H1 (cell line): ENCODE results near the gene CASP1. TPM values are rescaled to one million over a fixed set of nuclear protein-coding genes. Genes with fewer than 3 reads are reported as not detected.
"Not testable (repeated sequence)": the region's sequence is repeated elsewhere in the genome, so short reads cannot be mapped to it uniquely, and the experiment has no call there.

ENCODE experiments used
- CTCF ChIA-PET: fragments of 300-600 bp; sonication (Branson Sonifier 250); formaldehyde crosslinking; loops from one replicate; lab custom pipeline; 2021; ENCODE audit not compliant: partially characterized antibody; lab: Charles Lee
- POLR2A ChIA-PET: fragments of 300-600 bp; sonication (Branson Sonifier 250); formaldehyde crosslinking; loops from one replicate; lab custom pipeline; 2021; ENCODE audit warnings: inconsistent platforms; ENCODE audit not compliant: partially characterized antibody; lab: Charles Lee
- DNase-seq, 2 experiments: peaks; one replicate each; pipeline versions ENCODE4 v3.0.0 to v3.0.0-alpha.2; 2010 to 2022; ENCODE audit warnings: low spot score in 2 of 2, low read depth in 1 of 2, mixed read lengths in 1 of 2
- FAIRE-seq: peaks from 2 replicates; lab custom pipeline; 2011; peaks lifted over from hg19 to GRCh38; lab: Jason Lieb, UNC
- H2AFZ ChIP-seq: 2 replicates; pipeline ENCODE4 v1.8.1; 2012; ENCODE audit warnings: low read length, inconsistent platforms
- H2AK5ac ChIP-seq: 2 replicates; pipeline ENCODE4 v1.6.1; 2013; ENCODE audit warnings: low read depth, low read length
- H2BK120ac ChIP-seq: replicated peaks from 2 replicates; pipeline ENCODE3; 2013; ENCODE audit warnings: low read depth, low read length, inconsistent platforms
- H2BK12ac ChIP-seq: 2 replicates; pipeline ENCODE4 v1.6.1; 2013; ENCODE audit warnings: low read depth, low read length
- H2BK15ac ChIP-seq: 2 replicates; pipeline ENCODE4 v1.6.1; 2013; ENCODE audit warnings: low read length
- H2BK20ac ChIP-seq: 2 replicates; pipeline ENCODE4 v1.6.1; 2013; ENCODE audit warnings: low read length
- H2BK5ac ChIP-seq: 2 replicates; pipeline ENCODE4 v1.6.1; 2013; ENCODE audit warnings: low read depth, low read length
- H3K14ac ChIP-seq: 2 replicates; pipeline ENCODE4 v1.6.1; 2013; ENCODE audit warnings: inconsistent platforms; ENCODE audit not compliant: insufficient read length
- H3K18ac ChIP-seq: 2 replicates; pipeline ENCODE4 v1.6.1; 2013; ENCODE audit warnings: low read length; ENCODE audit errors: extremely low read depth
- H3K23ac ChIP-seq: 2 replicates; pipeline ENCODE4 v1.6.1; 2013; ENCODE audit warnings: inconsistent platforms; ENCODE audit not compliant: insufficient read length
- H3K23me2 ChIP-seq: 2 replicates; pipeline ENCODE4 v1.6.1; 2013; ENCODE audit warnings: low read depth, low read length
- H3K27ac ChIP-seq: 2 replicates; pipeline ENCODE4 v1.6.1; 2011; ENCODE audit warnings: low read depth, low read length, inconsistent platforms
- H3K27me3 ChIP-seq, 4 experiments: replicated peaks in 1 of 4; 1 replicate in 1 of 4; 2 replicates in 3 of 4; pipeline versions ENCODE4 v1.6.1 to v1.8.1; 2011 to 2013; ENCODE audit warnings: low read length in 3 of 4, mild to moderate bottlenecking in 3 of 4, inconsistent platforms in 2 of 4, mixed read lengths in 2 of 4, moderate library complexity in 1 of 4; ENCODE audit not compliant: control insufficient read depth in 3 of 4, insufficient read depth in 3 of 4; ENCODE audit errors: extremely low read depth in 1 of 4
- H3K36me3 ChIP-seq, 4 experiments: 2 replicates each; pipeline versions ENCODE4 v1.6.1 to v1.8.1; 2011 to 2013; ENCODE audit warnings: mild to moderate bottlenecking in 4 of 4, low read length in 3 of 4, moderate library complexity in 2 of 4, control low read depth in 1 of 4, inconsistent platforms in 1 of 4; ENCODE audit not compliant: insufficient read depth in 4 of 4, control insufficient read depth in 2 of 4
- H3K4ac ChIP-seq: replicated peaks from 2 replicates; pipeline ENCODE3; 2013; ENCODE audit warnings: low read length, low read depth, mixed read lengths, inconsistent platforms; ENCODE audit not compliant: insufficient read length
- H3K4me1 ChIP-seq, 4 experiments: replicated peaks in 1 of 4; 1 replicate in 1 of 4; 2 replicates in 3 of 4; pipeline versions ENCODE4 v1.6.1 to v1.8.1; 2011 to 2013; ENCODE audit warnings: low read length in 3 of 4, inconsistent platforms in 2 of 4, mixed read lengths in 1 of 4; ENCODE audit not compliant: insufficient read depth in 4 of 4, control insufficient read depth in 3 of 4
- H3K4me2 ChIP-seq, 2 experiments: 2 replicates each; pipeline versions ENCODE4 v1.6.1 to v1.8.1; 2011 to 2013; ENCODE audit warnings: low read depth in 2 of 2, low read length in 2 of 2, control low read depth in 1 of 2, inconsistent platforms in 1 of 2, mild to moderate bottlenecking in 1 of 2; ENCODE audit not compliant: insufficient read depth in 1 of 2
- H3K4me3 ChIP-seq, 4 experiments: fragments of 200-600, 300-600 bp in 1 of 4; sonication (generic), shearing (Covaris generic), sonication (Bioruptor Twin) in 1 of 4; 2 replicates each; pipeline versions ENCODE4 v1.5.1 to v1.8.1; 2011 to 2016; ENCODE audit warnings: low read length in 4 of 4, low read depth in 3 of 4, control low read depth in 2 of 4, inconsistent platforms in 2 of 4, mild to moderate bottlenecking in 2 of 4, mixed read lengths in 1 of 4, moderate library complexity in 1 of 4; ENCODE audit not compliant: insufficient read depth in 2 of 4; ENCODE audit errors: extremely low read depth in 1 of 4
- H3K56ac ChIP-seq: replicated peaks from 2 replicates; pipeline ENCODE3; 2013; ENCODE audit warnings: low read depth, mild to moderate bottlenecking, mixed read lengths, low read length, inconsistent platforms; ENCODE audit not compliant: insufficient read length
- H3K79me1 ChIP-seq: 2 replicates; pipeline ENCODE4 v1.6.1; 2013; ENCODE audit warnings: low read depth, low read length, control low read depth
- H3K79me2 ChIP-seq, 2 experiments: 2 replicates each; pipeline versions ENCODE4 v1.6.1 to v1.8.1; 2012 to 2013; ENCODE audit warnings: low read length in 2 of 2, mild to moderate bottlenecking in 2 of 2, inconsistent platforms in 1 of 2; ENCODE audit not compliant: insufficient read depth in 2 of 2, control insufficient read depth in 1 of 2
- H3K9ac ChIP-seq, 4 experiments: replicated peaks in 1 of 4; 1 replicate in 1 of 4; 2 replicates in 3 of 4; pipeline versions ENCODE4 v1.6.1 to v1.8.1; 2011 to 2013; ENCODE audit warnings: low read depth in 3 of 4, low read length in 3 of 4, control low read depth in 2 of 4, mild to moderate bottlenecking in 2 of 4, moderate library complexity in 2 of 4, inconsistent platforms in 1 of 4; ENCODE audit errors: extremely low read depth in 1 of 4
- H3K9me3 ChIP-seq, 2 experiments: 2 replicates each; pipeline versions ENCODE4 v1.6.1 to v1.8.1; 2012 to 2013; ENCODE audit warnings: mild to moderate bottlenecking in 2 of 2, moderate library complexity in 2 of 2, control low read depth in 1 of 2, inconsistent platforms in 1 of 2, low read depth in 1 of 2, low read length in 1 of 2, mixed read lengths in 1 of 2; ENCODE audit not compliant: insufficient read depth in 2 of 2
- H4K20me1 ChIP-seq, 2 experiments: replicated peaks in 1 of 2; 2 replicates each; pipeline versions ENCODE3 to v1.8.1; 2011 to 2013; ENCODE audit warnings: inconsistent platforms in 2 of 2, low read length in 2 of 2, mild to moderate bottlenecking in 1 of 2; ENCODE audit not compliant: insufficient read depth in 2 of 2, control insufficient read depth in 1 of 2
- H4K5ac ChIP-seq: 2 replicates; pipeline ENCODE4 v1.6.1; 2013; ENCODE audit warnings: low read length, low read depth, mixed read lengths, inconsistent platforms; ENCODE audit not compliant: insufficient read length
- H4K8ac ChIP-seq: 2 replicates; pipeline ENCODE4 v1.8.0; 2013; ENCODE audit warnings: mild to moderate bottlenecking, moderate library complexity, low read length, inconsistent platforms; ENCODE audit not compliant: insufficient read depth; ENCODE audit errors: extremely low read depth
- H4K91ac ChIP-seq: replicated peaks from 2 replicates; pipeline ENCODE3; 2013; ENCODE audit warnings: low read length, mixed read lengths, inconsistent platforms; ENCODE audit not compliant: insufficient read length
- WGBS, 2 experiments: shearing (Covaris generic) in 1 of 2; methylation state at CpG; one replicate each; pipeline versions ENCODE4 v1.1.6 to v1.1.7; 2013 to 2015; ENCODE audit warnings: low lambda C conversion rate in 2 of 2, mixed read lengths in 2 of 2, inconsistent platforms in 1 of 2, low coverage in 1 of 2, missing lambda C conversion rate in 1 of 2; ENCODE audit not compliant: insufficient replicate concordance in 2 of 2, insufficient coverage in 1 of 2, insufficient read length in 1 of 2; ENCODE audit errors: extremely low coverage in 1 of 2, missing lambda C conversion rate in 1 of 2; 5-methylcytosine and 5-hydroxymethylcytosine counted together
- polyA plus RNA-seq, 7 experiments: library from polyadenylated mRNA; depleted of rRNA in 3 of 7; stranded (reverse) in 5 of 7; unstranded in 2 of 7; fragments of >200 nt in 5 of 7; fragments of 200-250 nt in 2 of 7; gene quantifications; 1 replicate in 5 of 7; 2 replicates in 1 of 7; 4 replicates in 1 of 7; pipeline versions ENCODE4 v1.2.1 to v1.2.3, GENCODE V29; 2011 to 2013; ENCODE audit warnings: missing spikeins in 2 of 7, mixed read lengths in 2 of 7
- total RNA-seq: library from RNA; stranded (reverse); fragmentation: NEBNext Ultra II Directional; extraction: Animal tissue kit (Norgen Biotek cat#: 25700); gene quantifications from 2 replicates; pipeline ENCODE4 v1.2.1, GENCODE V29; 2021

The CASP1 gene
- total and polyA plus RNA-seq, 2 of the 8 experiments (the other 6 are each of a cell fraction or from before 2014, with no cell fraction given), result not detected

DNA sequence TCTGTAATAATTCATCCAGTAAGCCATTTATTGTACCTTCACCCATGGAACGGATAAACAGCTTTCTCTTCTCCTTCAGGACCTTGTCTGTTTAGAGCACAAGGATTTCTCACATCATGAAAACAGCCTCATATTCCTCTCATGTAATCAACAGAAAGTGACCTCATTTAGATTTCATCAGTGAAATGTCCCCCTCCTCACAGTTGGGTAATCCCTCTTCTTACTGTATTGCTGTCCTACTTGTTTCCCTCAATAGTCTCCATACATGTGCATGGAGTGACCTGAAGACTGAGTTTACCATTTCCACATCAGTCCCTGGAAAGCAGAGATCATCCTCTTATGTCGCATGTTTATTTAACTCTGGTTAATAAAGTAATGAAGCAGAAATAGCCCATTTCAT lies 556 bp downstream of the CASP1 start:
- H3K18ac ChIP-seq, H2BK5ac ChIP-seq, H4K20me1 ChIP-seq, H3K23me2 ChIP-seq, H3K9me3 ChIP-seq, H3K23ac ChIP-seq, H2AFZ ChIP-seq, H3K36me3 ChIP-seq, H3K27me3 ChIP-seq, H3K9ac ChIP-seq, H3K4me3 ChIP-seq, H3K14ac ChIP-seq, H2BK15ac ChIP-seq, H2BK20ac ChIP-seq, H3K79me1 ChIP-seq, H4K8ac ChIP-seq, H3K56ac ChIP-seq, H4K5ac ChIP-seq, H2BK120ac ChIP-seq, H3K4me1 ChIP-seq, H3K4me2 ChIP-seq, H3K27ac ChIP-seq, H3K4ac ChIP-seq, DNase-seq, H3K79me2 ChIP-seq, H2BK12ac ChIP-seq, H2AK5ac ChIP-seq, POLR2A ChIA-PET, H4K91ac ChIP-seq, FAIRE-seq: not testable (repeated sequence)
- CTCF ChIA-PET, result interaction anchor here (0.7 kb wide), 1 partner anchor 692 kb away, joined by 3 read pairs; no protein-coding TSS in a partner anchor
- WGBS, 2 experiments, result 93% methylated on average over 2 of the region's 2 CpGs; no CpG with 5 or more reads in 1 of the 2 experiments
